HEK293 (cell line): Measurements from ENCODE around the gene COL25A1.

Source experiments
- CTCF ChIA-PET: fragments of 350-600 bp; formaldehyde crosslinking; extraction: SDS; loops from one replicate; lab custom pipeline; 2021; ENCODE audit warnings: antibody characterized with exemption; lab: Yijun Ruan, JAX
- POLR2A ChIA-PET: fragments of 300-600 bp; formaldehyde crosslinking; extraction: SDS; loops from one replicate; lab custom pipeline; 2020; ENCODE audit warnings: antibody characterized with exemption, inconsistent platforms; lab: Yijun Ruan, JAX
- H3K27ac ChIP-seq: fragments of 200-500 bp; sonication (Bioruptor generic); 2 replicates; pipeline ENCODE4 v1.5.1; 2014; ENCODE audit warnings: low read depth, low read length, control low read depth, inconsistent platforms; ENCODE audit errors: extremely low read depth
- H3K36me3 ChIP-seq, 2 experiments: fragments of 200-500 bp in 1 of 2; sonication (Bioruptor generic) in 1 of 2; 1 replicate in 1 of 2; 2 replicates in 1 of 2; pipeline ENCODE4 v1.5.1; 2014 to 2017; ENCODE audit warnings: inconsistent platforms in 2 of 2, low read length in 2 of 2; ENCODE audit not compliant: control insufficient read depth in 2 of 2, insufficient read depth in 1 of 2
- H3K4me1 ChIP-seq: fragments of 200-500 bp; sonication (Bioruptor generic); 2 replicates; pipeline ENCODE4 v1.5.1; 2014; ENCODE audit warnings: mild to moderate bottlenecking, low read length, inconsistent platforms; ENCODE audit not compliant: control insufficient read depth, insufficient read depth
- H3K4me3 ChIP-seq: 2 replicates; pipeline ENCODE4 v1.5.1; 2011; ENCODE audit warnings: low read depth, mild to moderate bottlenecking, control low read depth, low read length, moderate library complexity
- H3K9me3 ChIP-seq: fragments of 200-500 bp; sonication (Bioruptor generic); 2 replicates; pipeline ENCODE4 v1.5.1; 2014; ENCODE audit warnings: low read depth, low read length, inconsistent platforms; ENCODE audit not compliant: control insufficient read depth, insufficient read depth
- GFI1B ChIP-seq: fragments of 450-650 bp; formaldehyde crosslinking; IDR thresholded peaks from 2 replicates; pipeline ENCODE4 v1.5.1; 2016; ENCODE audit warnings: missing biosample characterization, missing genetic modification characterization
- GLI2 ChIP-seq: fragments of 450-650 bp; formaldehyde crosslinking; IDR thresholded peaks from 2 replicates; pipeline ENCODE4; 2017; ENCODE audit warnings: missing biosample characterization, missing genetic modification characterization, low read depth, borderline replicate concordance
- OVOL3 ChIP-seq: fragments of 450-650 bp; formaldehyde crosslinking; IDR thresholded peaks from 2 replicates; pipeline ENCODE4 v1.5.1; 2016; ENCODE audit warnings: missing biosample characterization, missing genetic modification characterization
- SALL2 ChIP-seq: fragments of 450-650 bp; formaldehyde crosslinking; IDR thresholded peaks from 2 replicates; pipeline ENCODE4 v1.5.0; 2017; ENCODE audit warnings: missing biosample characterization, mild to moderate bottlenecking, missing genetic modification characterization, borderline replicate concordance
- SCRT1 ChIP-seq: fragments of 450-650 bp; formaldehyde crosslinking; IDR thresholded peaks from 2 replicates; pipeline ENCODE4 v1.5.1; 2016; ENCODE audit warnings: missing biosample characterization, missing genetic modification characterization, borderline replicate concordance
- SP7 ChIP-seq: fragments of 450-650 bp; formaldehyde crosslinking; IDR thresholded peaks from 2 replicates; pipeline ENCODE4 v1.5.1; 2016; ENCODE audit warnings: missing biosample characterization, missing genetic modification characterization
- TRIM28 ChIP-seq: IDR thresholded peaks from 2 replicates; pipeline ENCODE4 v1.6.1; 2011; ENCODE audit warnings: low read length, control low read depth, borderline replicate concordance
- ZNF10 ChIP-seq: fragments of 450-650 bp; formaldehyde crosslinking; IDR thresholded peaks from 2 replicates; pipeline ENCODE4 v1.5.1; 2017; ENCODE audit warnings: missing biosample characterization, missing genetic modification characterization
- ZNF114 ChIP-seq: fragments of 450-650 bp; formaldehyde crosslinking; IDR thresholded peaks from 2 replicates; pipeline ENCODE4 v1.5.0; 2017; ENCODE audit warnings: missing biosample characterization, missing genetic modification characterization
- ZNF155 ChIP-seq: fragments of 450-650 bp; formaldehyde crosslinking; IDR thresholded peaks from 2 replicates; pipeline ENCODE4 v1.5.1; 2016; ENCODE audit warnings: missing biosample characterization, missing genetic modification characterization
- ZNF184 ChIP-seq: fragments of 450-650 bp; IDR thresholded peaks from 2 replicates; pipeline ENCODE4 v1.5.1; 2018; ENCODE audit warnings: missing biosample characterization, mild to moderate bottlenecking, missing genetic modification characterization
- ZNF239 ChIP-seq: fragments of 450-650 bp; formaldehyde crosslinking; IDR thresholded peaks from 2 replicates; pipeline ENCODE4 v1.5.1; 2016; ENCODE audit warnings: missing biosample characterization, missing genetic modification characterization
- ZNF292 ChIP-seq: fragments of 450-650 bp; formaldehyde crosslinking; IDR thresholded peaks from 2 replicates; pipeline ENCODE4 v1.5.1; 2016; ENCODE audit warnings: low read depth, missing biosample characterization, missing genetic modification characterization, borderline replicate concordance
- ZNF350 ChIP-seq: fragments of 450-650 bp; formaldehyde crosslinking; IDR thresholded peaks from 2 replicates; pipeline ENCODE4 v1.5.0; 2017; ENCODE audit warnings: missing biosample characterization, mild to moderate bottlenecking, missing genetic modification characterization
- ZNF366 ChIP-seq: fragments of 450-650 bp; formaldehyde crosslinking; conservative IDR thresholded peaks from 2 replicates; pipeline ENCODE4 v1.5.1; 2016; ENCODE audit warnings: missing biosample characterization, missing genetic modification characterization
- ZNF394 ChIP-seq: fragments of 450-650 bp; formaldehyde crosslinking; IDR thresholded peaks from 2 replicates; pipeline ENCODE4 v1.5.1; 2016; ENCODE audit warnings: missing biosample characterization, missing genetic modification characterization, mild to moderate bottlenecking, moderate library complexity, borderline replicate concordance
- ZNF423 ChIP-seq: fragments of 450-650 bp; formaldehyde crosslinking; IDR thresholded peaks from 2 replicates; pipeline ENCODE4 v1.5.1; 2016; ENCODE audit warnings: missing biosample characterization, missing genetic modification characterization
- ZNF514 ChIP-seq: fragments of 450-650 bp; formaldehyde crosslinking; IDR thresholded peaks from 2 replicates; pipeline ENCODE4 v1.5.1; 2016; ENCODE audit warnings: missing biosample characterization, missing genetic modification characterization
- ZNF548 ChIP-seq: fragments of 450-650 bp; formaldehyde crosslinking; IDR thresholded peaks from 2 replicates; pipeline ENCODE4 v1.5.1; 2016; ENCODE audit warnings: missing biosample characterization, missing genetic modification characterization
- ZNF571 ChIP-seq: fragments of 450-650 bp; formaldehyde crosslinking; IDR thresholded peaks from 2 replicates; pipeline ENCODE4 v1.5.0; 2017; ENCODE audit warnings: missing biosample characterization, missing genetic modification characterization
- ZNF629 ChIP-seq: fragments of 450-650 bp; formaldehyde crosslinking; IDR thresholded peaks from 2 replicates; pipeline ENCODE4 v1.5.1; 2017; ENCODE audit warnings: missing biosample characterization, missing genetic modification characterization
- ZNF654 ChIP-seq: fragments of 450-650 bp; formaldehyde crosslinking; IDR thresholded peaks from 2 replicates; pipeline ENCODE4 v1.5.1; 2016; ENCODE audit warnings: low read depth, missing biosample characterization, missing genetic modification characterization
- ZNF76 ChIP-seq: fragments of 450-650 bp; formaldehyde crosslinking; IDR thresholded peaks from 2 replicates; pipeline ENCODE4; 2016; ENCODE audit warnings: low read depth, missing biosample characterization, missing genetic modification characterization, borderline replicate concordance
- ZNF837 ChIP-seq: fragments of 450-650 bp; formaldehyde crosslinking; IDR thresholded peaks from 2 replicates; pipeline ENCODE4 v1.5.1; 2016; ENCODE audit warnings: missing biosample characterization, missing genetic modification characterization
- TF ChIP-seq, protein P1 (sequence below): fragments of 450-650 bp; formaldehyde crosslinking; IDR thresholded peaks from 2 replicates; pipeline ENCODE4 v1.5.1; 2016; ENCODE audit warnings: missing biosample characterization, missing genetic modification characterization
- TF ChIP-seq, protein P2 (sequence below): fragments of 450-650 bp; formaldehyde crosslinking; IDR thresholded peaks from 2 replicates; pipeline ENCODE4 v1.5.1; 2016; ENCODE audit warnings: missing biosample characterization, missing genetic modification characterization
- TF ChIP-seq, protein P3 (sequence below): fragments of 450-650 bp; formaldehyde crosslinking; IDR thresholded peaks from 2 replicates; pipeline ENCODE4; 2016; ENCODE audit warnings: missing biosample characterization, missing genetic modification characterization
- TF ChIP-seq, protein P4 (sequence below): fragments of 450-650 bp; formaldehyde crosslinking; IDR thresholded peaks from 2 replicates; pipeline ENCODE4 v1.5.1; 2017; ENCODE audit warnings: missing biosample characterization, missing genetic modification characterization

Gene COL25A1

DNA sequence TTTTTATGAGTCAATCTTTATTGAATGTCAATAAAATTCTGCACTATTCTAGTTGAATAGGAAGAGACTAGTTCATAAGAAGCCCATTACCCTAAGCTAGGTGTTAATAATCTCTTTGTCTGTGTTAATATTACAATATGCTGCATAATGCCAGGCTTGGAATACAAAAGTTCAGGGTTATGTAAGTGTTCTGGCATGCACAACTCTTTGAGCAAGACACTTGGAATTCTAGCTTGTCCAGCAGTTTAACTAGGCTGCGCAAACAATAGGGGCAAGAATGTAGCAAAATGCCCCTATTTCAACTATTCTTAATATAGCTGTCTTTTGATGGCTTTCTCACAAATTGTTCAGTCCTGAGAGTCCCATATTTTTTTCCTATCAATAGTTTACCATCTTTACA lies 508.3 kb downstream of the COL25A1 start (continued):
- TF ChIP-seq, protein P1, sequence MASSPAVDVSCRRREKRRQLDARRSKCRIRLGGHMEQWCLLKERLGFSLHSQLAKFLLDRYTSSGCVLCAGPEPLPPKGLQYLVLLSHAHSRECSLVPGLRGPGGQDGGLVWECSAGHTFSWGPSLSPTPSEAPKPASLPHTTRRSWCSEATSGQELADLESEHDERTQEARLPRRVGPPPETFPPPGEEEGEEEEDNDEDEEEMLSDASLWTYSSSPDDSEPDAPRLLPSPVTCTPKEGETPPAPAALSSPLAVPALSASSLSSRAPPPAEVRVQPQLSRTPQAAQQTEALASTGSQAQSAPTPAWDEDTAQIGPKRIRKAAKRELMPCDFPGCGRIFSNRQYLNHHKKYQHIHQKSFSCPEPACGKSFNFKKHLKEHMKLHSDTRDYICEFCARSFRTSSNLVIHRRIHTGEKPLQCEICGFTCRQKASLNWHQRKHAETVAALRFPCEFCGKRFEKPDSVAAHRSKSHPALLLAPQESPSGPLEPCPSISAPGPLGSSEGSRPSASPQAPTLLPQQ (tag by site-specific recombination) = no peak
- TF ChIP-seq TRIM28 (no peak), ZNF571 (tag by site-specific recombination) (no peak), OVOL3 (tag by site-specific recombination) (no peak), ZNF629 (tag by site-specific recombination) (no peak), GLI2 (no peak)
- TF ChIP-seq, protein P2, sequence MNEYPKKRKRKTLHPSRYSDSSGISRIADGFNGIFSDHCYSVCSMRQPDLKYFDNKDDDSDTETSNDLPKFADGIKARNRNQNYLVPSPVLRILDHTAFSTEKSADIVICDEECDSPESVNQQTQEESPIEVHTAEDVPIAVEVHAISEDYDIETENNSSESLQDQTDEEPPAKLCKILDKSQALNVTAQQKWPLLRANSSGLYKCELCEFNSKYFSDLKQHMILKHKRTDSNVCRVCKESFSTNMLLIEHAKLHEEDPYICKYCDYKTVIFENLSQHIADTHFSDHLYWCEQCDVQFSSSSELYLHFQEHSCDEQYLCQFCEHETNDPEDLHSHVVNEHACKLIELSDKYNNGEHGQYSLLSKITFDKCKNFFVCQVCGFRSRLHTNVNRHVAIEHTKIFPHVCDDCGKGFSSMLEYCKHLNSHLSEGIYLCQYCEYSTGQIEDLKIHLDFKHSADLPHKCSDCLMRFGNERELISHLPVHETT (tag by site-specific recombination) = no peak

DNA sequence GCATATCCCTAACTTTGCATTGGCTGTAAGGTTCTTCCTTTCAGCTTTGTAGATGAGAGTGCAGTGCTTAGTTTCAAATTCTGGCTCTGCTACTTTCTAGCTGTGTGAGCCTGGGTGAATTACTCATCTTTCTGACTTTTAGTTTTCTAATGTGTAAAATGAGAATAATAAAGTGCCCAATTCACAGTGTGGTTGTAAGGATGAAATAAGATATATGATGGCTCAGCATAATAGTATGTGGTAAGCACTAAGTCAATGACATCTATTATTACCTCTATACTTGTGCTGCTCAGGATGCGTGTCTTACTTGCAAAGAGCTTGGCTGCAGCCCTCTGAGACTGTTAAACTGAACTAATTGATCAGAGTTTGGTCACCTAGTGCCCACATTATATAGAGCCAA lies 509.0 kb downstream of the COL25A1 start:
- CTCF ChIA-PET = no interaction called here
- no peak overlapping the region for H3K27ac ChIP-seq
- POLR2A ChIA-PET = no interaction called here
- H3K4me1 ChIP-seq = no peaks in the 10 kb centered on the region
- no peaks in the 10 kb centered on the region for H3K36me3 ChIP-seq
- TF ChIP-seq SCRT1 (tag by site-specific recombination) (no peak), ZNF423 (tag by site-specific recombination) (no peak)
- no peaks in the 10 kb centered on the region for H3K9me3 ChIP-seq
- H3K4me3 ChIP-seq = no peak overlapping the region

DNA sequence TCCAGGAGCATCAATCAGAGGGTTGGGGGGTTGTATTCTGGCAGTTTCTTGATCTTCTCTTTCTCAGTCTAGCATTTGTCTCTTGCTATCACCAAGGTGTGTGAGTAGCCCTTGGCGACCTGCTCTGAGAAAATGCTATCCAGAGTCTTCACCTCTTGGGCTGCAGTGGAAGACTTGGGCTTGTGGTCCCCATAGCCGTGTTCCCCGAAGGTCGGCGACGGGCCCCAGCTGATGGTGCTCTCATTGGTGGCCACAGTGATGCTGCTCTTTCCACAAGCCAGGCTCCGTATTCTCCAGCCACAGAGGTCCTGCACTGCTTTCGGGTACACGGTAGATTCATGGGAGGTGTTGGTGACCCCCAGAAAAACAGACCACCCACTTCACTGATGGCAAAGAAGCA lies 513.7 kb downstream of the COL25A1 start:
- Histone ChIP-seq H3K4me3 (no peak overlapping the region), H3K27ac (no peak overlapping the region), H3K4me1 (no peaks in the 10 kb centered on the region), H3K9me3 (no peaks in the 10 kb centered on the region), H3K36me3 (no peaks in the 10 kb centered on the region)
- POLR2A ChIA-PET = no interaction called here
- TF ChIP-seq ZNF654 (tag by site-specific recombination) (no peak), ZNF292 (tag by site-specific recombination) (no peak), ZNF837 (tag by site-specific recombination) (no peak), ZNF366 (no peak), ZNF155 (tag by site-specific recombination) (no peak)
- CTCF ChIA-PET = no interaction called here

DNA sequence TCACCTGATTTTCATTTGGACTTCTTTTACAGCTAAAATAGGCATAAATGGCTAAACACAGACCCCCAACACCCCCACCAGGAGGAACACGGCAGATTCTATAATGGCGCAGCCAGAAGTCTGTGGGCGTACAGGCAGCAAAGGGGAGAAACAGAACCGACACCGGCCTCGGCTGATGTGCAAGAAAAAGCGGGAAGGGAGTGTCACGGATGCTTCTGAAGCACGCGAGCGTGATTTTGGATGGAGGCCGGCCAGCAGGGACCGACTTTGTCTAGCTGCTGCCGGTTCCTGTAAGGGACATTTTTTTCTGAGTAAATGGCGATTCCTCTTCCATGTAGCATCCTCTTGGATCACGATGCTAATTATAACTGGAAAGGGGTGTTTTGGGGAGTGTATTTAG lies 514.7 kb downstream of the COL25A1 start:
- POLR2A ChIA-PET = no interaction called here
- Histone ChIP-seq H3K27ac (no peak overlapping the region), H3K4me1 (no peaks in the 10 kb centered on the region), H3K36me3 (no peaks in the 10 kb centered on the region), H3K9me3 (no peaks in the 10 kb centered on the region), H3K4me3 (no peak overlapping the region)
- CTCF ChIA-PET = no interaction called here
- no peak for TF ChIP-seq ZNF239
- TF ChIP-seq ZNF76 (tag by site-specific recombination) = no peak
- no peak for TF ChIP-seq GLI2
- TF ChIP-seq, protein P3, sequence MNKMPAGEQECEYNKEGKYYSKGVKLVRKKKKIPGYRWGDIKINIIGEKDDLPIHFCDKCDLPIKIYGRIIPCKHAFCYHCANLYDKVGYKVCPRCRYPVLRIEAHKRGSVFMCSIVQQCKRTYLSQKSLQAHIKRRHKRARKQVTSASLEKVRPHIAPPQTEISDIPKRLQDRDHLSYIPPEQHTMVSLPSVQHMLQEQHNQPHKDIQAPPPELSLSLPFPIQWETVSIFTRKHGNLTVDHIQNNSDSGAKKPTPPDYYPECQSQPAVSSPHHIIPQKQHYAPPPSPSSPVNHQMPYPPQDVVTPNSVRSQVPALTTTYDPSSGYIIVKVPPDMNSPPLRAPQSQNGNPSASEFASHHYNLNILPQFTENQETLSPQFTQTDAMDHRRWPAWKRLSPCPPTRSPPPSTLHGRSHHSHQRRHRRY (tag by site-specific recombination) = no peak
- no peak for TF ChIP-seq ZNF514 (tag by site-specific recombination)
- TF ChIP-seq ZNF350 (tag by site-specific recombination) = no peak
- TF ChIP-seq, protein P4, sequence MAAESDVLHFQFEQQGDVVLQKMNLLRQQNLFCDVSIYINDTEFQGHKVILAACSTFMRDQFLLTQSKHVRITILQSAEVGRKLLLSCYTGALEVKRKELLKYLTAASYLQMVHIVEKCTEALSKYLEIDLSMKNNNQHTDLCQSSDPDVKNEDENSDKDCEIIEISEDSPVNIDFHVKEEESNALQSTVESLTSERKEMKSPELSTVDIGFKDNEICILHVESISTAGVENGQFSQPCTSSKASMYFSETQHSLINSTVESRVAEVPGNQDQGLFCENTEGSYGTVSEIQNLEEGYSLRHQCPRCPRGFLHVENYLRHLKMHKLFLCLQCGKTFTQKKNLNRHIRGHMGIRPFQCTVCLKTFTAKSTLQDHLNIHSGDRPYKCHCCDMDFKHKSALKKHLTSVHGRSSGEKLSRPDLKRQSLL (tag by site-specific recombination) = no peak
- no peak for TF ChIP-seq ZNF548 (tag by site-specific recombination)
- TF ChIP-seq ZNF394 (tag by site-specific recombination) = no peak
- no peak for TF ChIP-seq ZNF184
- no peak for TF ChIP-seq SP7 (tag by site-specific recombination)
- no peak for TF ChIP-seq SALL2 (tag by site-specific recombination)
- no peak for TF ChIP-seq GFI1B (tag by site-specific recombination)
- TF ChIP-seq ZNF10 (tag by site-specific recombination) = no peak
- TF ChIP-seq ZNF114 (tag by site-specific recombination) = no peak
